HG03571 (cell line): ENCODE results near the gene NAA25.
"Not testable (repeated sequence)": the region's sequence is repeated elsewhere in the genome, so short reads cannot be mapped to it uniquely, and the experiment has no call there.

Source experiments
- ATAC-seq: cut with Tn5 transposase; IDR thresholded peaks from one replicate; pipeline ENCODE4 v1.9.1; 2021; ENCODE audit not compliant: unreplicated experiment

The NAA25 gene

DNA sequence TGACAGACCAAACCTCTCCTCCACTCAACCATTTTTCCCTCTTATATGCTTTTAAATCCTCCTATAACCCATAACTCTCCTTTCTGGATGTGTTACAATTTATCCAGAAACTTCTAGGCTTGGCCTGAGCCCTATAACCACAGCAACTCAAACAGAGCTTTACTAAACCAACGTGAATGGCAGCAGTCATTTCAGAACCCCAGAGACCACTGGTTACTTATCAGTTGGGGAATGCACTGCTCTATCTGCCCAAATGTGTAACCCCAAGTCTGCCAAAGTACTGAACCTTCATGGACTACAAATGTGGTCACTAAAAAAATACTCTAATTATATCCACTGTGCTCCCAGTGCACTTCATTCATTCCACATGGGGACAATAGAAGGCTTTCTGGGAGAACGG, 42.0 kb downstream of the NAA25 start:
- no peak for ATAC-seq

DNA sequence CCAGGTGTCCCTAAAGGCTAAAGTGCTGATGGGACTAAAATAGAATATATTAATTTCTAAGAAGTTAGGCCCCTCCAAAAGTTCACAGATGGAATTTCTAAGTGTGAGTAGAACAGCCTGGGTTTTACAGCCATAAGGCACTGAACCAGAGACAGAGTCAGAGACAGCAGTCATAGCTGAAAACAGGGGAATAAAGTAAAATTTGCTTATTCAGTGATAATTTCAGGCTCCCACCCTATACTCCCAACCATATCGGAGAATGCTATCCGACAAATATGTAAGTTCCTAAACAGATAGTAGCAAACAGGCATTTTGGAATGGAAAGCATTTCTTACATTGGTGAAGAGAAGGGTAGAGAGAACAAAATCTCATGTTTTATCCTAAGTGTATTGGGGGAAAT, 45.3 kb downstream of the NAA25 start:
- ATAC-seq = no peak

DNA sequence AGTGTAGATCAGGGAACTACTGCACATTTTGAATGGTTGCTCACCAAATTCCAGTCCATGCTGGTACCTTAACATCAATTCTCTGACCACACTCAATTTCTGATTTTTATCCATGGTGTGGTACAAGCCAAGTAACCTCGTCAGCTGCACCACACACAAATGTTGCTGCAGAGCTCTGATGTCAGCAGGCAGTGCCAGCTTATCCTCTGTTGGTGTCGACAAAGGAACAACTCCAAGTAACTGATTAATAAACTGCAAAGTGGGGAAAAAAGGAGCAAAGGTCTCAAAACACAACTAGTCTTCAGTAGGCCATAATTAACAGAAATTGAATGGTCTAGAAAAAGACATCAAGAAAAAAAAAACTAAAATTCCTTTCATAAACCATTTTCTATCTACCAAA, 47.4 kb downstream of the NAA25 start:
- ATAC-seq = no peak

DNA sequence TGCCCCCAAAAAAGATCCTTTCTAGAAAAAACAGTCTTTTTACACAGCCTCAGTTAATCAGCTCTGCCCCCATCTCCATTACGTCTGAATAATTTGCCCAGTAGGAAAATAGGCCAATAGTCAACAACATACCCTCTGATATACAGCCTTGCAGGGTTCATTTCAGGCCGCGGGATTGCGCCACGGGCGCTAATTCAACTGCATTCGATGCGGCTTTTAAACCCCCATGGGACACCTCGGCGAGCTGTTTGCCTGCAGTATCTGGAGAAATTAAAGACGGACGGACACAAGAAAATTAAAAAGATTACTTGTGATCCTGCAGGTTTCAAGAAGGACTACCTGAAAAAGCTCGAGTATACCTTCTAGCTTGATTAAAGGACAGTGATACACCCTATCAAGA, 59.2 kb downstream of the NAA25 start:
- no peak for ATAC-seq

DNA sequence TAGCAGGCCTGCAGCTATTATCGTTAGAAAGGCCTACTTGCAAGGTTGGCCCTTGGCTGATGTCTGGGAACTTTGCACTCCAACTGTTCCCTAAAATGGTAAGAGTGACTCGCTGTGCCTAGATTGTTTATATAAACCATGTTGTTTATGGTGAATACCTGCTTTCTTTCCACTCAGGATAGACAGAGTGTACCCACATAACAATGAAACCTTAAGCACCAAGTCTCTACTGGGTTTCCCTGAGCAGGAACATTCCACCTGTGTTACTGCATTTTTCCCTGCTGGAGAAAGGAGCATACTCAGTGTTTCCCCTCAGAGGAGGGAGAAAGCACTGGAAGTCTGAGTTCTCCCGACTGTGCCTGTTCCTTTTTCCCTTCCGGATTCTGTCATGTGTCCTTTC, 62.6 kb downstream of the NAA25 start:
- ATAC-seq = no peak

DNA sequence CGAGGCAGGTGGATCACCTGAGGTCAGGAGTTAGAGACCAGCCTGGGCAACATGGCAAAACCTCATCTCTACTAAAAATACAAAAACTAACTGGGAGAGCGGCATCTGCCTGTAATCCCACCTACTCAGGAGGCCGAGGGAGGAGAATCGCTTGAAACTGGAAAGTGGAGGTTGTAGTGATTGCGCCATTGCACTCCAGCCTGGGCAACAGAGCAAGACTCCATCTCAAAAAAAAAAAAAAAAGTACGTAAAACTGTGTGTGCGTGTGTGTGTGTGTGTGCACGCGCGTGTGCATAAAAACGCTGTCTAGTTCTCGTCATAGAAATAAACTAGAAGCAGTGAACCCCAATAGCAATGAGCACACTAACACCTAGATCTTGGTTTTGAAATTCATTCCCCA, 72.0 kb downstream of the NAA25 start:
- ATAC-seq = not testable (repeated sequence)

DNA sequence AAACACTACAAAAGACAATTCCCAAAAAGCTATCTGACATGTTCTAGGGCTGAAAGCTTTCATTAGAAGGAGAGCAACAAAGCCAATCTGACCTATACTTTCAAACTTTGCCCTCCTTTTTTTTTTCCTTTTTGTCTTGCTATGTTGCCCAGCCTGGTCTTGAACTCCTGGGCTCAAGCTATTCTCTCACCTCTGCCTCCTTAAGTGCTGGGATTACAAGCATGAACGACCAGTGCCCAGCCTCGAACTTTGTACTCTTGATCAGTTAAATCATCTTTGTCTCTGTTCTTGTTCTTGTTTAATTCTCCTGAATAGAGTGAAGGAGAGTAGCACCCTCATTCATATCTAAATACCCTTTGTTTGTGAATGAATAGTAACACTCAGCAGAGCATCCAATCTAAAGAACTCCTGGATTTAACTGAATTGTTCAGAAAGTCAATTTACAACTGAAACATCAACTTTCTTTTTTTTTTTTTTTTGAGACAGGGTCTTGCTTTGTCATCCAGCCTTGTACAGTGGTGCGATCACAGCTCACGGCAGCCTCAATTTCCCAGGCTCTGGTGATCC, 73.3 kb downstream of the NAA25 start:
- no peak for ATAC-seq

GRCh38 chr12:112032292-112032691, 76.3 kb downstream of the NAA25 start:
- no peak for ATAC-seq

DNA sequence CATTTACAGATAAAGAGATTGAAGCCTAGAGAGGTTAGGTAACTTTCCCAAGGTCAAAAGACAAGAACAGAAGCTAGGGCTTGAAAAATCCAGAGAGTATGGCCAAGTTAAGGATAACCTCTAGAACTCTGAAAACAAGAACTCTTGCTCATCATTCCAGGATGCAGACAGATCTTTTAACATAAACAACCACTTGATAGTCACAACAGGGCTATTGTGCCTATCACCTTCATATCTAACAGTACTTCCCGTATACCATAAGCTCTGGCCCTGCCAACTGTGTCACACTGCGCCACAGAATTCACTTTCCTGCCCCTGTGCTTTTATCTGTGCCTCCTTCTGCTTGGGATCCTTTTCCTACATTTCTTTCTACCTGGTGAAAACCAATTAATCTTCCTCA, 77.1 kb downstream of the NAA25 start:
- ATAC-seq = no peak

DNA sequence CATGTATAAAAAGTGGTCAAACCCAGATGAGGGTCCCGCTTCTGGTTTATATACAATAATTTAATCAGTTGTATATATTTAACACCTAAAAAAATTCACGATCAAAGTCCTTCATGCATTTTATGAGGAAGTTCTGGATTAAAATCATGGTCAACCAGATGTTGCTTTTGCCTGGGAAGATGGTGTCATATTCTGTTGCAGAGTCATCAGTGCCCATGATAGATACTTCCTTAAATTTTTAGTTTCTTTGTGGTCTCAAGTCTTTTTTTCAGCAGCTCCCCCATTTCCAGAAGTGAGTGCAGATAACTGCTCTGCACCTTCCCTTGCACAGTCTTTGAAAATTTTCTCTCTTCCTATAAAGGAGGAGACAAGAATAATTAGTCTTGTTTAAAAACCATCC, 79.3 kb downstream of the NAA25 start:
- no peak for ATAC-seq

- no peak for ATAC-seq
Observed at GRCh38 chr12:112025808-112026375, 82.7 kb downstream of the NAA25 start.

DNA sequence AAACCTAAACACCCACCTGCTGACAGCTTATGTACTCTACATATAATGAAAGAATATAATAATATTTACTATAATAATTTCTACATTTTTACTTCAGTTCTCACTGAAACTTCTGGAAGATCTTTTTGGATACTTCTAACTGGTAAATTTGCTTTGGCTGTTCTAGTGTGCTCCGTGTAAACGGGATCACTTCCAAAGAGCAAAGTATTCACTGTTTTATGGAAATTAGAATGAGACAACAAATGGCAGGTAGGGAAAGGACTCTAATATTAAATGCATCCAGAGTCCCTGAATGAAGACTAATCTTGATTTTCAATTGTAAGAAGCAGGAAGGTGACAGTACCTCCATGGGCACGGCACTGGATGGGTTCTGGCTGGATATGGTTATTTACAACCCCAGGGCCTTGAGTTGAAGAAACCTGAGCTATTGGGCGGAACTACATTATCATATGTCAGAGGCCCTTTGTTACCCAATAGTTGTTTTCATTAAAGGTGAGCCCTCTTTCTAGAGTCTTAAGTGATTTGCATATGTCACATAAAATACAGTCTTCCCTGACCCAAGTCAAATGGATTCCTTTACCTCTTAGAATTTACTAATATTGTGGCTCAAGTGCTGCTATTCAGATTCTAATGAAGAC, 84.7 kb downstream of the NAA25 start:
- no peak for ATAC-seq

DNA sequence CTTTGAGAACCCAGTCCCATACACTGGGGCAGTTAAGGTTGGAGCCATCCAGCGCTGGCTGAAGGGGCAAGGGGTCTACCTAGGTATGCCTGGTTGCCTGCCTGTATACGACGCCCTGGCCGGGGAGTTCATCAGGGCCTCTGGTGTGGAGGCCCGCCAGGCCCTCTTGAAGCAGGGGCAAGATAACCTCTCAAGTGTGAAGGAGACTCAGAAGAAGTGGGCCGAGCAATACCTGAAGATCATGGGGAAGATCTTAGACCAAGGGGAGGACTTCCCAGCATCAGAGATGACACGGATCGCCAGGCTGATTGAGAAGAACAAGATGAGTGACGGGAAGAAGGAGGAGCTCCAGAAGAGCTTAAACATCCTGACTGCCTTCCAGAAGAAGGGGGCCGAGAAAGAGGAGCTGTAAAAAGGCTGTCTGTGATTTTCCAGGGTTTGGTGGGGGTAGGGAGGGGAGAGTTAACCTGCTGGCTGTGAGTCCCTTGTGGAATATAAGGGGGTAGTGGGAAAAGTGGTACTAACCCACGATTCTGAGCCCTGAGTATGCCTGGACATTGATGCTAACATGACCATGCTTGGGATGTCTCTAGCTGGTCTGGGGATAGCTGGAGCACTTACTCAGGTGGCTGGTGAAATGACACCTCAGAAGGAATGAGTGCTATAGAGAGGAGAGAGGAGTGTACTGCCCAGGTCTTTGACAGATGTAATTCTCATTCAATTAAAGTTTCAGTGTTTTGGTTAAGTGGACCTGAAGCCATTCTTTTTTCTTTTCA, 86.2 kb downstream of the NAA25 start:
- no peak for ATAC-seq

- ATAC-seq = no peak
Observed at GRCh38 chr12:112020947-112021457, 87.6 kb downstream of the NAA25 start.

DNA sequence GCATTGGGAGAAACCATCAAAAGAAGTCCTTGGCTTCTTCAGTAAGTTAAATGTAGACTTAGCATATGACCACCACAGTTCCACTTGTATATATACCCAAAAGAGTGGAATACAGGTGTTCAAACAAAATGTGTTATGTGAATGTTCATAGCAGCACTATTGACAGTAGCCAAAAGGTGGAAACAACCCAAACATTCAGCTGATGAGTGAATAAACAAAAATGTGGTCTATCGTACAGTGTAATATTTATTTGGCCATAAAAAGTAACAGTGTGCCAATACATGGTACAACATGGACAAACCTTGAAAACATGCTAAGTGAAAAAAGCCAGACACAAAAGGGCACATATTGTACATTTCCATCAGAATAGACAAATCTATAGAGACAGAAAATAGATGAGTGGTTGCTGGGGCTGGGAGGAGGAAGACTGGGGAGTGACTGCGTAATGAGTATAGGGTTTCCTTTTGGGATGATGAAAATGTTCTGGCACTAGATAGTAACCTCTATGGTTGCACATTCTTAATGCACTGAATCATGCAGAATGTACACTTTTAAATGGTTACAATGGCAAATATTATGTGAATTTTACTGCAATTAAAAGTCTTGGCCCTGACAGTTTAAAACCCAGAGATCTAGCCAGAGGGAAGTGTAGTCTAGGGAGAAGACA, 89.9 kb downstream of the NAA25 start:
- no peak for ATAC-seq

- ATAC-seq = no peak
Observed at GRCh38 chr12:112017041-112017440, 91.5 kb downstream of the NAA25 start.

- ATAC-seq = no peak
Observed at GRCh38 chr12:112015938-112016337, 92.6 kb downstream of the NAA25 start.

DNA sequence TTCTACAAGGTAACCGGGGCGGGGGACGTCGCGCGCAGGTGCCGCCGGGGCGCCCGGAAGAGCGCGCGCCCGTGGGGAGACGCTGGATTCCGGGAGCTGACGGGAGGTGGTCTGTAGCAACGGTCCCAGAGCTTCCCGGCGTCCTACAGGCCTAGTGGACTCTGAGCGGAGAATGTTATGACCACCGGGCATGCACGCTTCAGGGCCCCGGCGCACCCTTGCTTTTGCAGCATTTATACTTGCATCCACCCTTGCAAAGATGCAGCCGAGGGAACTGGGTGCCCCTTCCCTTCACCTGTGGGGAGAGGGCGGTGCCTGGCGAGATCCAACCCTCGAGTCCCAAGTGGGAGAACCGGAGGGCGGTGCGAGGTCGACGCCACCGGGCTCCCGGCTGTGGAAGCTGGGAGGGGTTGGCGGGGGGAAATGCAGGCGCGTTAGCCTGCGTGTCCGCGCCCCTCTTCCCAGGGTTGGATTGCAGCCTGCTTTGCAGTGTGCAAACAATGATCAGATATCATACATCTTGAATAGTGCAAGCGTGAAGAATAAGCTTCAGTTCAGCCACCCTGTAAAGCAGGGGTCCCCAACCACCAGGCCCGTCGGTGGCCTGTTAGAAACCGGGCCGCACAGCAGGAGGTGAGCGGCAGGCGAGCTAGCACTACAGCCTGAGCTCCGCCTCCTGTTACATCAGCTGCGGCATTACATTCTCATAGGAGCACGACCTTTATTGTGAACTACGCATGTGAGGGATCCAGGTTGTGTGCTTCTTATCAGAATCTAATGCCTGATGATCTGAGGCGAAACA, 94.8 kb downstream of the NAA25 start:
- ATAC-seq = peak; percentile 5

GRCh38 chr12:112012775-112013600, 95.6 kb downstream of the NAA25 start, which contains the start of the genes ERP29 and TMEM116:
Gene ERP29, plus strand, starts transcription at chr12:112013426. Its CDS starts 40 bp downstream, at chr12:112013466.
Gene TMEM116, minus strand, starts transcription at chr12:112013165. Its CDS starts 7,895 bp downstream, at chr12:112005270.
- peak; percentile 53 for ATAC-seq
